ENCODE measurements around the gene ALKBH7. TPM values are rescaled to one million over a fixed set of nuclear protein-coding genes. Genes with fewer than 3 reads are reported as not detected.

Gene ALKBH7
- total RNA-seq, 1 donor from 2014 or later, result 79.1 TPM

DNA sequence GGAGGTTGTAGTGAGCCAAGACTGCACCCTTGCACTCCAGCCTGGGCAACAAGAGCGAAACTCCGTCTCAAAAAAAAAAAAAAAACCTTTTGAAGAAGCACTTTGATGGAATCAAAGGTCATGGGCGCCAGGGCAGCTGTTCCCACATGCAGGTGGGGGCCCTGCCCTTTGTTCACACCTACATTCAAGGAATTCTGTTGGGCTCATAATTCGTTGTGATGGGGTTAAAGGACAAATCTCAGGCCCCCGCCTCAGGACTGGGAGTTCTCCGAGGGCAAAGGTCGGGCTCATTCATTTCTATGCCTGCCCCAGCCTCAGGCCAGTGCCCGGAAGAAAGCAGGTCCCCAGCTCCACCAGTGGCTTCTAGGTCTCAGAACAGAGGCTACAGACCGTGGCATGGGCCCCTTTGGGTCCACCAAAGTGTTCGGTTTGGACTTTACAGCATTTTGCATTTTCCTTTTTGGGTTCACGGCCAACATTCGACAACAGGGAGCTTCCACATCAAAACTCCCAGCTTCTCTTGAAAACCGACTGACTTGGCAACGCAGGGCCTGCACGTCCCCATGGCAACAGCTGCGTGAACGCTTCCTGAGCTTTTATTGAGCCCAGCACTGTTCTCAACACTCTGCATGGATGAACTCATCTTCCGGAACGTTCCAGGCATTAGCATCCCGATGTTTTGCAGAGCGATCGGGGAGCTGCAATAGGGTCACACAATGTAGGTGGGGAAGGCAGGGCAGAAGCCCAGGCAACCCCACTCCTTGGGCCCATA is 30.4 kb downstream of the ALKBH7 start:
- Mint-ChIP-seq H3K27ac (peak overlapping the region; percentile 84), H3K36me3 (ENCODE audit: insufficient read depth) (no peaks in the 10 kb centered on the region), H3K9me3 (ENCODE audit: low read depth) (no peaks in the 10 kb centered on the region), H3K27me3 (no peaks in the 10 kb centered on the region), H3K4me1 (ENCODE audit: low read depth) (peaks cover 10% of the 10 kb centered on the region), H3K4me3 (ENCODE audit: low read depth) (no peak overlapping the region)
- no peak for DNase-seq (ENCODE audit: low spot score, unreplicated experiment)
- TF ChIP-seq, protein P1, sequence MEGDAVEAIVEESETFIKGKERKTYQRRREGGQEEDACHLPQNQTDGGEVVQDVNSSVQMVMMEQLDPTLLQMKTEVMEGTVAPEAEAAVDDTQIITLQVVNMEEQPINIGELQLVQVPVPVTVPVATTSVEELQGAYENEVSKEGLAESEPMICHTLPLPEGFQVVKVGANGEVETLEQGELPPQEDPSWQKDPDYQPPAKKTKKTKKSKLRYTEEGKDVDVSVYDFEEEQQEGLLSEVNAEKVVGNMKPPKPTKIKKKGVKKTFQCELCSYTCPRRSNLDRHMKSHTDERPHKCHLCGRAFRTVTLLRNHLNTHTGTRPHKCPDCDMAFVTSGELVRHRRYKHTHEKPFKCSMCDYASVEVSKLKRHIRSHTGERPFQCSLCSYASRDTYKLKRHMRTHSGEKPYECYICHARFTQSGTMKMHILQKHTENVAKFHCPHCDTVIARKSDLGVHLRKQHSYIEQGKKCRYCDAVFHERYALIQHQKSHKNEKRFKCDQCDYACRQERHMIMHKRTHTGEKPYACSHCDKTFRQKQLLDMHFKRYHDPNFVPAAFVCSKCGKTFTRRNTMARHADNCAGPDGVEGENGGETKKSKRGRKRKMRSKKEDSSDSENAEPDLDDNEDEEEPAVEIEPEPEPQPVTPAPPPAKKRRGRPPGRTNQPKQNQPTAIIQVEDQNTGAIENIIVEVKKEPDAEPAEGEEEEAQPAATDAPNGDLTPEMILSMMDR (IDR thresholded peaks at IDR 0.05; ENCODE audit: unreplicated experiment), result no peak

DNA sequence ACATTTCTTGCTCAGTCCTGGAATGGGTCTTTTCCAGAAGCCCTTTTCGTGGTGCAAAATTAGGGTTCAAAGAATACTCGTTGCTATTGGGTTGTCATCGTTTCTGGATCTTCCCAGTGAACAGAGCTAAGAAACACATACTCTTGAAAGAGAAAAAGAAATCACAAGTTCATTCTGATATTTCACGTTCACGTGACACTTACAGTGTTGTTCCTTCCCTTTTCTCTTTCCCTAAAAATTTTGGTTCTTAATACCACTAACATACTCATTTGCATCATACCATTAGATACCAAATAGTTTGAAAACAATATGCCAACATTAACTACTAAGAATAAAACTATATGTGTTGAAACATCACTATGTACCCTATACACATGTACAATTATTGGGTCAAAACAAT is 33.8 kb downstream of the ALKBH7 start:
- Mint-ChIP-seq H3K4me1 (ENCODE audit: low read depth) (peaks cover 10% of the 10 kb centered on the region), H3K27ac (no peak overlapping the region), H3K4me3 (ENCODE audit: low read depth) (no peak overlapping the region), H3K27me3 (no peaks in the 10 kb centered on the region), H3K9me3 (ENCODE audit: low read depth) (no peaks in the 10 kb centered on the region), H3K36me3 (ENCODE audit: insufficient read depth) (no peaks in the 10 kb centered on the region)
- no peak for DNase-seq (ENCODE audit: low spot score, unreplicated experiment)
- TF ChIP-seq, protein P1 (IDR thresholded peaks at IDR 0.05; ENCODE audit: unreplicated experiment), result no peak

DNA sequence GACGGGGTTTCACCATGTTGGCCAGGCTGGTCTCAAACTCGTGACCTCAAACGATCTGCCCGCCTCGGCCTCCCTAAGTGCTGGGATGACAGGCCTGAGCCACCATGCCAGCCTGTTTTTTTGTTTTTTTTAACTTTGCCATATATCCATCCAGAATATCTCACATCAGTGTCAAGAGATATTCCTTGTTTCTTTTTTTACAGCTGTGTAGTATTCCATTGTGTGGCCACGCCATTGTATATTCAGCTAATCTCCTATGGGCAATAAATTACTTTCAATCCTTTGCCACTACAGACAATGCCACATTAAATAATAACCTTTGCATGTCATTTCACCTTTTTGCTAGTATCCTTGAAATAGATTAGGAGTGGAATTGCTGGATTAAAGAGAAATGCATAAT is 36.8 kb downstream of the ALKBH7 start:
- no peak for DNase-seq (ENCODE audit: low spot score, unreplicated experiment)
- H3K36me3 Mint-ChIP-seq (ENCODE audit: insufficient read depth), result peaks cover 6% of the 10 kb centered on the region
- TF ChIP-seq, protein P1 (IDR thresholded peaks at IDR 0.05; ENCODE audit: unreplicated experiment), result no peak
- no peaks in the 10 kb centered on the region for H3K27me3 Mint-ChIP-seq
- H3K27ac Mint-ChIP-seq, result no peak overlapping the region
- H3K4me1 Mint-ChIP-seq (ENCODE audit: low read depth), result peaks cover 15% of the 10 kb centered on the region
- no peaks in the 10 kb centered on the region for H3K9me3 Mint-ChIP-seq (ENCODE audit: low read depth)
- H3K4me3 Mint-ChIP-seq (ENCODE audit: low read depth), result no peak overlapping the region

DNA sequence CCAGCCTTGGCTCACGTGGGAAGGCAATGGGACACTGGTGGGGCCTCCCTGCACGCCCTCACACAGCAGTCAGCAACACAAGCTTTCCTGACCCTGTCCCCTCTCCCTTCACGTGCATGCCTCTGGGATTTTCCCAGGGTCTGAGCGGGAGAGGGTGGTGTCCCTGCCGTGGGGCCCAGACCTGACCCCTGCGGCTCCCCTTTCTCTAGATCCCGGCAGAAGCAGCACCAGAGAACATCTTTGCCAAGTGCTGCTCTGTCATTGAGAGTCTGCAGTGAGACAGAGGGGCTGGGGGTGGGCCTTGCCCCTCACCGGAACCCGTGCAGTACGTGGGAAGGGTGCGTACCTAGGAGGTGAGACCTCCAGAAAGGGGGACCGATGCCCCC is 39.5 kb downstream of the ALKBH7 start:
- H3K4me3 Mint-ChIP-seq (ENCODE audit: low read depth), result no peak overlapping the region
- TF ChIP-seq, protein P1 (IDR thresholded peaks at IDR 0.05; ENCODE audit: unreplicated experiment), result no peak
- DNase-seq (ENCODE audit: low spot score, unreplicated experiment), result no peak
- H3K9me3 Mint-ChIP-seq (ENCODE audit: low read depth), result no peaks in the 10 kb centered on the region
- no peak overlapping the region for H3K27ac Mint-ChIP-seq
- H3K4me1 Mint-ChIP-seq (ENCODE audit: low read depth), result peaks cover 15% of the 10 kb centered on the region
- peaks cover 9% of the 10 kb centered on the region for H3K36me3 Mint-ChIP-seq (ENCODE audit: insufficient read depth)
- no peaks in the 10 kb centered on the region for H3K27me3 Mint-ChIP-seq

DNA sequence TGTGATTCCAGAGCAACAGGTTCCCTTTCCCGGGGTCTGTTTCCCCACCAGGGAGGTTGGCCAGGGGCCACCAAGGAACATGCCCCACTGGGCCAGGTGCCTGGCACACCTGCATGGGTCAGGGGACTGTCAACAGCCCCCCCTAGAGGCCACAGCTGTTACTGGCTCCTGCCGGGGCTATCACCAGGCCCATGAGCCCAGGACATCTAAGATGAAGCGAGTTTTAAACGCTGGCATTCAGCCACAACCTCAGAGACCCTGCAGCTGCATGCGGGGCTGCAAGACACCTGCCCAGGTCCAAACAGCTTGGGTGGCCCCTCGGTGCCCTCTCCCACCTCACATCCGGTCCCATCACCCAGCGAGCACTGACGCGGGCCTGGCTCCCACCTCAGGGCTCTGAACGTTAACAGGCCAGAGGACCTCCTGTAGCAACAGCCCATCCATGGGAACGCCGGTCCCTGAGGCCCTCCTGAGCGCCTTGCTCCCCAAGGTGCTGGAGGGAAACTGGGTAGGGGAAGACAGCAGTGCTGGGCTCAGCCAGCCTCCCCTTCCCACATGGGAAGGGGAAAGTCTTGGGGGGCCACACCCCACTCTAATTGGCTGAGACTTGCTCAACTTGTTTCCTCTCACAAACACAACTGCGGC is 40.0 kb downstream of the ALKBH7 start:
- DNase-seq (ENCODE audit: low spot score, unreplicated experiment), result peak; percentile 50
- no peaks in the 10 kb centered on the region for H3K9me3 Mint-ChIP-seq (ENCODE audit: low read depth)
- no peak overlapping the region for H3K4me3 Mint-ChIP-seq (ENCODE audit: low read depth)
- no peaks in the 10 kb centered on the region for H3K27me3 Mint-ChIP-seq
- H3K4me1 Mint-ChIP-seq (ENCODE audit: low read depth), result peaks cover 15% of the 10 kb centered on the region
- peaks cover 9% of the 10 kb centered on the region for H3K36me3 Mint-ChIP-seq (ENCODE audit: insufficient read depth)
- no peak overlapping the region for H3K27ac Mint-ChIP-seq
- TF ChIP-seq, protein P1 (IDR thresholded peaks at IDR 0.05; ENCODE audit: unreplicated experiment), result peak; percentile 72

Measured in progenitor cell of endocrine pancreas (in vitro differentiated cells).